Stimulated activated CD8-positive, alpha-beta memory T cell treated with anti-CD3 and anti-CD28 coated beads, Interleukin-4, amount 100 ng/mL, for 24 hours (primary cell): Measurements from ENCODE around the gene ITPR2.
"Not testable (repeated sequence)": the region's sequence is repeated elsewhere in the genome, so short reads cannot be mapped to it uniquely, and the experiment has no call there.

Source experiments
- DNase-seq: peaks from one replicate; pipeline ENCODE4 v3.0.0-alpha.2; 2020; ENCODE audit warnings: low read depth

ITPR2 gene

DNA sequence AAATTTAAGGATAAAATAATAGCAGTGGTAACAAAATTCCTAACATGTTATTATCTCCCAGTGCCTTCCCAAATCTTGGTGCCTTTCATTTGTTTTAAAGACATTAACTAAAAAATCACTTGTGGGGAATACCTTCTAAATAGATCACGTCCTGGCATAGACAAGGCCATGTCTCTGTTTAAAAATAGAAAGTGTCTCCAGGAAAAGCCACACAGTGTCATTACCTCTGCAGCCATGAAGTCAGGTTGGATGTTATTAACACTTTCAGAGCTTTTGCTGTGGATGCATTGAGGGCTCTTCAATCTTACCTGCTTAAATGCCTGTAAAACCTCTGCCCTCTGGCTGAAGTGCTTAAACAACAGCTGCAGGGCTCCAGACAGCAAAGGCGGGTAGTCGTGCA, 211.1 kb downstream of the ITPR2 start:
- DNase-seq: no peak

DNA sequence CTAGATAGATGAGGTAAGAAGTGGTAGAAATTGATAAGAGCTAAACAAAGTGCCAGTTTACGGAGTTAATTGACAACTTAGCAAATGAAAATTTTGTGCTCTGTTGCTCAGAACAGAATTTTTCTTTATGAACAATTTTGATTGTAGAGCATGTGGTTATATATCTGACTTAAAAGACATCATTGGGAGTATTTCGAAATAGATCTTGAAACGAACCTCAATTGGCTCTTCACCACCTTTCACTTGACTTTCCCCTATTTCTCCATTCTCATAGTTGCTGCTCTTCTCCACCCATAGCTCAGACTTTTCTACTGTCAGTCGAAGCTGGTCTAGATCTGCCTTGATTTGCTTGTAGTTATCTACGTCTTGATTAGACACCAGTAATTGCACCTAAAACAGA, 212.1 kb downstream of the ITPR2 start:
- no peak for DNase-seq

- DNase-seq: no peak
Observed at GRCh38 chr12:26617513-26617912, 215.5 kb downstream of the ITPR2 start.

DNA sequence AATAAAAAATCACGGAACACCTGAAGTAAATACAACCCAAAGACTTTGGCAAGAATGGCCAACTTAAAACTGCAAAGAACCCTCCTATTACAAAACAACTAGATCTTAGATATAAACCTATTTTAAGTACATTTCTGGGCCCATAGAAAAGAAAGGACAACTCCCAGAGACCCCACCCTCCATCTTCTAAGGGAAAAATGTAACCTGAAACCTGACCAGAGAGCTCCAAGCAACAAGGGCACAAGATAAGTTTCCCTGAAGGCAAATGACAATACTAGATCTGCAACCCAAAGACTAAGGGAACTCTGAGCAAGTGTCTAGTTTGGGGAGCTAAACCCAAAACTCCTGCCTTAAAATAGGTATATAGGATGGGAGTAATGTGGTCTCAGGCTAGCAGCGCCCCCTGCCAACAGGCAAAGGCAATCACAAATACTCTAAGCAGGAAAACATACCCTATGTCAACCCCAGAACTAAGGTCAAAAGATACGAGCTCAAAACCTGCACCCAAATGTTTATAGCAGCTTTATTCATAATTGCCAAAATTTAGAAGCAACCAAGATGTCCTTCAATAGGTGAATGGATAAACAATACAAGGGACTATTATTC, 218.9 kb downstream of the ITPR2 start:
- DNase-seq: no peak

GRCh38 chr12:26612203-26612602, 220.8 kb downstream of the ITPR2 start:
- DNase-seq: no peak

DNA sequence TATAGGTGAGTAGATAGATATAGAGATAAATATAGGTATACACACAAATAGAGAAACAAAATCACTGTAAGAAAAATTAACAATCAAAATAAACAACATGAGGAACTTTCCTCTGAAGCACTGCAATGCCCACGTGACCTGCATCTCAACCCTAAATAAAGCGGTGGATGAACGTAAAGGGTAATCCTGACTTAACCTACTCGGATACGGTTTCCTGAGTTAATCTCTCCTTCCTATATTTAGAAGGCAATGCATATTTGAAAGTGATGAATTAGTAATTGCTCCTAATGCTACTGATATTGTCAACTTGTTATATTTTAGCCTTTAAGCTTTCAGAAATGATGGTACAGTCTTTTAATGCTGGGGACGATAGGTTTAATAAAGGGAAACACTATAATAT, 221.4 kb downstream of the ITPR2 start:
- DNase-seq: no peak

- no peak for DNase-seq
Observed at GRCh38 chr12:26610774-26611173, 222.2 kb downstream of the ITPR2 start.

DNA sequence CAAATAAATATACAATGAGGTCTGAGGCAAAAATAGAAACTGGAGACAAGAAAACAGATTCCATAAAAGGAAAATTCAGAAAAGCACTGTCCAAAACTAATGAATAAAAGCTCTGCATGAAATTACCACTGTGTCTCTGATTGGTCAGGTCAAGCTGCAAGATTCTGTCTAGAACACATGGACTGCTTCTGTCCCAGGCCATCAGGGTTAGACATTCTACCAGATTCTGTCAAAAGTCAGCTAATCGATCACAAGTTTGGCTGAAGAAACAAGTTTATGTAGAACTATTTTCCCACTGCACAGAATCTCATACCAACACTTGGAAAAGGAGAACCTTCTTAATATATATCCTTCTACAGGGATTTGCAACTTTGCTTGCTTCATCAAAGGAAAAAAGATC, 223.0 kb downstream of the ITPR2 start:
- DNase-seq: no peak

DNA sequence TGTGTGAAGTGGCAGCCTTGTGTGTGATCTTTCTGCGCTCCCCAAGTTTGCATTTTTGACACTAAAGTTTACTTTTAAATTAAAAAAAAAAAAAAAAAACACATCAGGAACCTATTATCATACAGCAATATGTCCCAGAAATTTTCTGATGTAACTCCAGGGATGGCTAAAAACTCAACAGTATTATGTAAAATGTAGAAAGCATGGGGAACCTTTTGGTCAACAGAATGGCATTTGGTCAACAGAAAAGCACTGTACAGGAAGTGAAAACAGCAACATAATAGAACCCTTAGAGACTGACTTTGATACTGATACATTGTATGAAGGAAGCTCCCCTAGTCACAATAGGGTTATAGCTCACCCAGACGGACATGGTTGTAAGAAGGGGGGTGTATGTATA, 224.3 kb downstream of the ITPR2 start:
- DNase-seq: no peak

GRCh38 chr12:26608273-26608672, 224.7 kb downstream of the ITPR2 start:
- no peak for DNase-seq

DNA sequence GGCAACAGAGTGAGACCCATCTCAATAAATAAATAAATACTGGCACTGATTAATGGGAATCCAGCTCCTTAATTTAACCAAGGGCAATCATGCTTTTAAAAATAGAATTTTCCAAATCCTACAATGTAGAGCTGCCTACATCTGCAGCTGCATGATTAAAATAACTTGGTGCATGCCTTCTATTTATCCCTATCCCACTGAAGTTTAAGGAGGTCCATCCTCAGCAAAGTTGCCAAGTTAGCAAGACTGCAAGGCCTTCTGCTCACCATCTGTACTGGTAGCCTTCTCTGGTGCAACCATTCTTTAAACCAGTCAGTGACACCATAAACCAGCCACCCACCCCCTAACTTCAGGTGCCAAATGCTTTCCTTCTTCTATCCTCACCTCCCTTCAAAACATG, 226.1 kb downstream of the ITPR2 start:
- DNase-seq: no peak

GRCh38 chr12:26604813-26605212, 228.2 kb downstream of the ITPR2 start:
- not testable (repeated sequence) for DNase-seq

DNA sequence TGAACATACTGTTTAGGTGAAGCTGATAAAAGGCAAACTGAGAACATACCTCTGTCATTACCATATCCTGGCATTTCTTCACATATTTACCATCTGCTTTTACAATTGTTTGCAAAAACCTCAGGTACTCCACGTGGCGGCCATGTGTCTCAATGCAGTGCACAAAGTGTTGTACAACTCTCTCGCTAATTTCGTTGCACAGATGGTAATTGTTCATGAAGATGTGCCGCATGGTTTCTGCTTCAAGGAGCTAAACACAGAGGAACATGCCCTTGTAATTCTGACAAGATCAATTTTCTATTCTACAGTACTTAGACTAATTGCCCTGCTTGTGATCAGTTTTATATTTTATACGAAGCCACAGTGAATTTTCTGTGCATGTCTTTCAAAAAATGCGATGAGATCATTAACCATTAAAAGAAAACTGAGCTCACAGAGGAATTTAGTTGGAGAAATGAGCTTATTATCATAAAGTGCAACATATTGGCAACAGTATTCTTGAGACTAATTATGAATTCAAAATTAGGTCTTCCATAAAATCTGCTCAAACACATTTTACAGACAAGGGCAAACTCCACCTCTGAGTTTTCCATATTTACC, 233.8 kb downstream of the ITPR2 start:
- DNase-seq: no peak

DNA sequence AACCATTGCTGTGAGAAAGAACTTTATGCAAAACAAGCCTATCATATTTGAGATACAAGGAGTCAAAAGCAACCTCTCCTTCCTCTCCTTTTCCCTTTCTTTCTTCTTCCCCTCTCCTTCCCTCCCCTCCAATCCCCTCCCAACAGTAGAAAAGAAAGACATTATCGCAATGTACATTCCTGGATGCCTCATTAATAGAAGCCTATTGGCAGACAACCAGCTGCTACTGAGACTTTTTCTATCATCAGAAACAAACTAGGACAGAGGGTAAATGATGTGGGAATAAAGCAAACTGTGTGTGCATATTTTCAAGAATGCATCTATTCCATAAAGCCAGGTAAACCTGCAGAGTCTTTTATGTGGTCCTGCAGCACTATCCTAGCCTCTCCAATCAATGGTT, 237.2 kb downstream of the ITPR2 start:
- no peak for DNase-seq

- no peak for DNase-seq
Observed at GRCh38 chr12:26580619-26581018, 252.4 kb downstream of the ITPR2 start.

DNA sequence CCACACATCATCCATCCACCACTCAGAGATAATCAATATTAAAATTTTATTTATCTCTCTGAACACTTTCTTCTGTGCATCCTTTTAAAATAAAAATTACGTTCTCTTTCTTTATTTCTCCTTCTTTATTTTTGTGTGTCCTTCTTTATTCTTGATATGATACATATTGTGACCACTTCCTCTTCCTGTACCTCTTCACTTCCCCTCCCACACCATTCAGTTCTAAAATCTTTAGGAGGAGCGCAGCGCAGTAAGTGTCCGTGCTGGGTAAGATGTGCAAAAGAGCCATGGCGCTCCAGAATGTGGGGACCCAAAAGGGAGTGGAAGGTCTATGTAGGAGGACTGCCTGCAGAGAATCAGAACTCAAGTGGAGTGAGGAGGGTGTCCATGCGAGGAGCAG, 256.7 kb downstream of the ITPR2 start:
- no peak for DNase-seq

- no peak for DNase-seq
Observed at GRCh38 chr12:26573225-26573909, 259.6 kb downstream of the ITPR2 start.

- no peak for DNase-seq
Observed at GRCh38 chr12:26572137-26572536, 260.9 kb downstream of the ITPR2 start.

GRCh38 chr12:26571560-26571959, 261.4 kb downstream of the ITPR2 start:
- DNase-seq: no peak

DNA sequence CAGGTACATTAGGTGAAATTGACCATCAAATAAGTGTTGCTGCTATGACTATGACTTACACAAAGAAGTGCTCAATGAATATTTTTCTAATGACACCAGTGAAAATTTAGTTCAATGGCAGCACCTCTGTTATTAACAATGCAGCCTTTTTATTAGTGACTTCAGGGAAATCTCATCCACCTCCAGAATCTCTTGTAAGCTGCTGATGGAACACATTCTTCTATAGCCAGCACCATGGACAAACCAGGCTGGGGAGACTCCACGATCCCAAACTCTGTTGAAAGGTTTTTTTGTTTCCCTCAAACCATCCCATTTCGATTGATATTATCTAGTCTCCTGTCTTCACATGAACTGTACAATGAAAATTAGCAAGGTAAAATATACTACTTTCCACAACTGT, 265.9 kb downstream of the ITPR2 start:
- no peak for DNase-seq

- no peak for DNase-seq
Observed at GRCh38 chr12:26566675-26567074, 266.3 kb downstream of the ITPR2 start.

GRCh38 chr12:26566186-26566585, 266.8 kb downstream of the ITPR2 start:
- DNase-seq: no peak

GRCh38 chr12:26564391-26564790, 268.6 kb downstream of the ITPR2 start:
- DNase-seq: no peak

DNA sequence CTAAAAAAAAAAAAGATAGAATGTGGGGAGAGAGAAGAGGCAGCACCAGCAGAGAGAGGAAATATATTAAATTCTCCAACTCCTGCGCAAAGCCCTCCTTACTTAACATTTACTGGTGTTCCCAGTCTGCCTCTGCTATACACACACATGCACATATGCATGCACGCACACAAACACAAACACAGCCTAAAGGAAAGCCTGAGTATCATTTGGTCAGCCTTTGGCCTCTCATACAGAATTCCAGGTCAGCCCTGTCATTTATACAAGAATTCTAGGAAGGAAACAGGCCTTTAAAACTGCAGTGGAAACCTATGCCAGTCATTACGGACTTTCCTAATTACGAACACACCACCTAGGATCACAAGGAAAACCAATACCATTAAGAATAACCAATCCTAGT, 269.4 kb downstream of the ITPR2 start:
- DNase-seq: no peak
